Tibial nerve (tissue), 4 donors: ENCODE measurements around the gene SLU7. TPM values are rescaled to one million over a fixed set of nuclear protein-coding genes. Genes with fewer than 3 reads are reported as not detected.
"Not testable (repeated sequence)": the region's sequence is repeated elsewhere in the genome, so short reads cannot be mapped to it uniquely, and the experiment has no call there.

Experiments
- DNase-seq, 2 donors: peaks; one replicate each; pipeline ENCODE4 v3.0.0-alpha.2; 2019; ENCODE audit warnings: low spot score in 2 of 2
- H3K27ac ChIP-seq, 4 donors: fragments of 200-600 bp; sonication (generic) in 3 of 4; one replicate each; pipeline ENCODE4 v1.5.1; 2017 to 2019; ENCODE audit warnings: mild to moderate bottlenecking in 1 of 4
- H3K27me3 ChIP-seq, 2 donors: fragments of 200-600 bp; sonication (generic) in 1 of 2; one replicate each; pipeline versions ENCODE4 v1.5.1 to v1.6.0; 2017 to 2019
- H3K36me3 ChIP-seq, 3 donors: fragments of 200-600 bp; sonication (generic); one replicate each; pipeline ENCODE4 v1.5.1; 2018 to 2019
- H3K4me1 ChIP-seq, 4 donors: fragments of 200-600 bp; sonication (generic) in 3 of 4; one replicate each; pipeline ENCODE4 v1.5.1; 2017 to 2019
- H3K4me3 ChIP-seq, 4 donors: fragments of 200-600 bp; sonication (generic) in 3 of 4; one replicate each; pipeline ENCODE4 v1.5.1; 2017 to 2019; ENCODE audit warnings: mild to moderate bottlenecking in 1 of 4, moderate library complexity in 1 of 4
- H3K9me3 ChIP-seq, 4 donors: fragments of 200-600 bp; sonication (generic) in 3 of 4; one replicate each; pipeline ENCODE4 v1.5.1; 2017 to 2019
- EP300 ChIP-seq, 2 donors: sonication (generic); formaldehyde crosslinking; IDR thresholded peaks; one replicate each; pipeline ENCODE4 v1.6.1; 2017; ENCODE audit warnings: antibody characterized with exemption in 2 of 2, mild to moderate bottlenecking in 1 of 2
- POLR2A ChIP-seq, 2 donors: fragments of 450-650 bp; IDR thresholded peaks; one replicate each; pipeline ENCODE4 v1.6.1; 2017; ENCODE audit warnings: antibody characterized with exemption in 2 of 2, mild to moderate bottlenecking in 2 of 2, moderate library complexity in 2 of 2
- WGBS, 2 donors: methylation state at CpG; one replicate each; pipeline ENCODE4 v1.1.5; 2018; 5-methylcytosine and 5-hydroxymethylcytosine counted together
- total RNA-seq, 4 donors: library from RNA; depleted of rRNA; stranded (reverse); fragments of >200 nt; gene quantifications; one replicate each; pipeline ENCODE4 v1.1.0, GENCODE V29; 2016
- TF ChIP-seq, protein P1 (sequence below), 5 experiments: fragments of 200-600 bp in 3 of 5; fragments of 450-650 bp in 2 of 5; sonication (generic) in 3 of 5; IDR thresholded peaks; one replicate each; pipeline ENCODE4 v1.5.1; 2016 to 2019; ENCODE audit warnings: antibody characterized with exemption in 5 of 5, mild to moderate bottlenecking in 3 of 5, moderate library complexity in 2 of 5

The SLU7 gene
- total RNA-seq, 4 donors from 2014 or later: 68.2 to 76.8 (median 71.1) TPM

DNA sequence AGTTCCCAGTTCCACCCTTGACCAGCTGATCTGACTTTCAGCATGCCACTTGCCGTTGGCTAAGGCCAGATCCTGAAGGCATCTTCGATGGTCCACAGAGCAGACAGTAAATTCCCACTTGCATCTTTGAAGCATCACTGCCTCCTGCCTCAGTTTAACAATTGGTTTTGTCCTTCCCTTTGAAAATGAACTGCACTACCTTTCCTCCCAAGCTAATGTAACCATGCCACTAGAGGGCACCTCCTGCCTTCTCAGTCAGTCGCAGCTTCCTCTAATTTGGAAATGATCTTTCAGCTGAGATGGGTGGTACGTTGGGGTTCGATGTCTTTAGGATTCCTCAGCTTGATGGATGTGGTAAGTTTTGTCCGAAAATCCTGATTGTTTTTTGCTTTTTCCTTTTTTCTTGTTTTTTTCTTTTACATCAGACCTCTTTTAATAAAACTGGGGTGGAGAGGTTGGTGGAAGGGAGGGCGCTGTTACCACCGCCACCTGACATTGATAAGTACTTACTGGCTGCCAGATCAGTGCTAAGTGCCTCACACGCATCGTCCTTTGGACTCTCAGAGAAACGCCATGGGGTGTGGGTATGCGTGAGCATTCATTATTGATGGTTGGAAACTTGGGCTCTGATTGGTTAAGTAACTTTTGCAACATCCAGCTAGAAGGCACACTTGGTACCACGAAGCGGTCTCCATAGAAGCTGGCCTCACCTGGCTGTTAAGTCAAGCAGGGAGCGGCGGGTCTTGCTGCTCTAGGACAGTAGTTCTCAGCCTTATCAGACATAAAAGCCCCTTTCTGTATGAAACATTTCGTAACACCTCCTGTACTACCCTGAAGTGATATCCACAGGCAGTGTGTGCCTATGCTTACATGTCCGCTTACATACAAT lies 19.7 kb upstream of the SLU7 start:
- H3K27ac ChIP-seq: peak overlapping the region; percentile 6 to 78 (median 46)
- WGBS, 2 donors: 8 to 11% methylated on average over 17 to 18 of the region's 18 CpGs

GRCh38 chr5:160437271-160437670 lies 18.4 kb upstream of the SLU7 start:
- Histone ChIP-seq H3K27ac (no peak overlapping the region), H3K4me3 (no peak overlapping the region), H3K4me1 (peaks cover 0 to 24% (median 3%) of the 10 kb centered on the region in 4 donors), H3K36me3 (no peaks in the 10 kb centered on the region), H3K27me3 (no peaks in the 10 kb centered on the region), H3K9me3 (no peaks in the 10 kb centered on the region)
- no peak for DNase-seq
- TF ChIP-seq, protein P1, sequence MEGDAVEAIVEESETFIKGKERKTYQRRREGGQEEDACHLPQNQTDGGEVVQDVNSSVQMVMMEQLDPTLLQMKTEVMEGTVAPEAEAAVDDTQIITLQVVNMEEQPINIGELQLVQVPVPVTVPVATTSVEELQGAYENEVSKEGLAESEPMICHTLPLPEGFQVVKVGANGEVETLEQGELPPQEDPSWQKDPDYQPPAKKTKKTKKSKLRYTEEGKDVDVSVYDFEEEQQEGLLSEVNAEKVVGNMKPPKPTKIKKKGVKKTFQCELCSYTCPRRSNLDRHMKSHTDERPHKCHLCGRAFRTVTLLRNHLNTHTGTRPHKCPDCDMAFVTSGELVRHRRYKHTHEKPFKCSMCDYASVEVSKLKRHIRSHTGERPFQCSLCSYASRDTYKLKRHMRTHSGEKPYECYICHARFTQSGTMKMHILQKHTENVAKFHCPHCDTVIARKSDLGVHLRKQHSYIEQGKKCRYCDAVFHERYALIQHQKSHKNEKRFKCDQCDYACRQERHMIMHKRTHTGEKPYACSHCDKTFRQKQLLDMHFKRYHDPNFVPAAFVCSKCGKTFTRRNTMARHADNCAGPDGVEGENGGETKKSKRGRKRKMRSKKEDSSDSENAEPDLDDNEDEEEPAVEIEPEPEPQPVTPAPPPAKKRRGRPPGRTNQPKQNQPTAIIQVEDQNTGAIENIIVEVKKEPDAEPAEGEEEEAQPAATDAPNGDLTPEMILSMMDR (IDR thresholded peaks at IDR 0.05): no peak
- TF ChIP-seq EP300 (IDR thresholded peaks at IDR 0.05) (no peak), POLR2A (IDR thresholded peaks at IDR 0.05) (no peak)

More for the DNA sequence above, 19.7 kb upstream of the SLU7 start:
- peak overlapping the region; percentile 22 to 53 (median 44) for H3K4me3 ChIP-seq
- peaks cover 0 to 31% (median 3%) of the 10 kb centered on the region in 4 donors for H3K4me1 ChIP-seq
- TF ChIP-seq, protein P1 (IDR thresholded peaks at IDR 0.05): peak; percentile 49 to 74 (median 69)
- no peak for TF ChIP-seq EP300 (IDR thresholded peaks at IDR 0.05)
- H3K27me3 ChIP-seq: no peaks in the 10 kb centered on the region
- H3K36me3 ChIP-seq: no peaks in the 10 kb centered on the region
- no peaks in the 10 kb centered on the region for H3K9me3 ChIP-seq
- DNase-seq: peak in 1 of 2 donors; percentile 66

GRCh38 chr5:160436661-160437060 lies 17.8 kb upstream of the SLU7 start:
- not testable (repeated sequence) for H3K4me3 ChIP-seq, DNase-seq, H3K36me3 ChIP-seq, H3K9me3 ChIP-seq, H3K27ac ChIP-seq, H3K27me3 ChIP-seq
- 43 to 55% methylated on average over 6 of the region's 6 CpGs for WGBS, 2 donors
- peaks cover 0 to 22% (median 3%) of the 10 kb centered on the region in 4 donors for H3K4me1 ChIP-seq

DNA sequence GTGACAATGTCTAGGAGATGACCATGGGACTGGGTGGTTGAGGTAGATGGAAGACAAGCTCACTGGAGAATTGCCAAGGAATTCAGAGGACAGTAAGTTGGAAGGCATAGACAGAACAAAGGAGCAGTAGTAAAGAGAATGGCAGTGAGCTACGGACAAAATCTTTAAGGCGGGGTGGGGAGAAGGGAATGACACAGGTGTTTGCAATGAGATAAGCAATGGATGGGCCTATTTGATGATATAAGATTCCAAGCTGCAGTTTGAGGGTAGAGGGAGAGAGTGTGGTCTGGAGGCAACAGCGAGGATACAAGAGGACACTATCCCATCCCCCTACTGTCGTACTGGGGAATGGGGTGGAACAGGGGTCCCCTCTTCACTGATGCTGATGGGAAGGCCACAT lies 17.1 kb upstream of the SLU7 start:
- H3K27me3 ChIP-seq: no peaks in the 10 kb centered on the region
- peaks cover 0 to 15% (median 3%) of the 10 kb centered on the region in 4 donors for H3K4me1 ChIP-seq
- no peaks in the 10 kb centered on the region for H3K36me3 ChIP-seq
- H3K4me3 ChIP-seq: no peak overlapping the region
- H3K9me3 ChIP-seq: no peaks in the 10 kb centered on the region
- no peak overlapping the region for H3K27ac ChIP-seq
- no peak for DNase-seq
- TF ChIP-seq, protein P1 (IDR thresholded peaks at IDR 0.05): no peak
- TF ChIP-seq POLR2A (IDR thresholded peaks at IDR 0.05) (no peak), EP300 (IDR thresholded peaks at IDR 0.05) (no peak)
- WGBS, 2 donors: 88% methylated on average over 4 of the region's 4 CpGs

DNA sequence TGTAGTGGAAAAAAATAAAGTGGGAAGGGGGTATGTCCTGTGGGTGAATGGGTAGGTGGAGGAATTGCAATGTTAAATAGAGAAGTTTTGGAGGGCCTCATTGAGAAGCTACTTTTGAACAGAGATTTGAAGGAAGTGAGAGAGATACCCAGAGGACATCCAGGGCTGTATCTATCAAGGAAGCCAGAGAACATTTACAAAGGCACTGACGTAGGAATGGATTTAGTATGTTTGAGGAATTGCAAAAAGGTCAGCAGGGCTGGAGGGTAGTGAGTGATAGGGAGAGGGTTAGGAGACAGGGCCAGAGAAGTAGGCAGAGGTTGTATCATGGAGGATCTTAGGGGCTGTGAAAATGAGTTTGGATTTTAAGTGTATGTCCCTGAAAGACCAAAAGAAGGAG lies 16.7 kb upstream of the SLU7 start:
- no peak for TF ChIP-seq POLR2A (IDR thresholded peaks at IDR 0.05)
- no peak for TF ChIP-seq EP300 (IDR thresholded peaks at IDR 0.05)
- TF ChIP-seq, protein P1 (IDR thresholded peaks at IDR 0.05): no peak
- H3K4me3 ChIP-seq: no peak overlapping the region
- 68 to 89% methylated on average over 1 of the region's 1 CpG for WGBS, 2 donors
- no peaks in the 10 kb centered on the region for H3K9me3 ChIP-seq
- H3K27ac ChIP-seq: no peak overlapping the region
- peaks cover 0 to 12% (median 3%) of the 10 kb centered on the region in 4 donors for H3K4me1 ChIP-seq
- H3K36me3 ChIP-seq: no peaks in the 10 kb centered on the region
- no peaks in the 10 kb centered on the region for H3K27me3 ChIP-seq
- DNase-seq: no peak
